Neural progenitor cell (in vitro differentiated cells): ENCODE measurements around the gene HSD17B4. TPM values are rescaled to one million over a fixed set of nuclear protein-coding genes. Genes with fewer than 3 reads are reported as not detected.
"Not testable (repeated sequence)": the region's sequence is repeated elsewhere in the genome, so short reads cannot be mapped to it uniquely, and the experiment has no call there.

Experiments
- DNase-seq: peaks from one replicate; pipeline ENCODE4 v3.0.0-alpha.2; 2016; ENCODE audit warnings: low spot score
- H2AFZ ChIP-seq: fragments of 200-600 bp; sonication (generic); replicated peaks from 2 replicates; pipeline ENCODE4 v1.6.1; 2016; ENCODE audit warnings: antibody characterized with exemption
- H3F3A ChIP-seq: fragments of 200-600 bp; sonication (generic); 2 replicates; pipeline ENCODE4 v1.6.1; 2016; ENCODE audit warnings: antibody characterized with exemption, low read depth
- H3K27ac ChIP-seq: fragments of 200-600 bp; sonication (generic); 2 replicates; pipeline ENCODE4 v1.5.1; 2016; ENCODE audit warnings: mild to moderate bottlenecking
- H3K27me3 ChIP-seq: fragments of 200-600 bp; sonication (generic); 2 replicates; pipeline ENCODE4 v1.6.1; 2016; ENCODE audit warnings: mild to moderate bottlenecking, moderate library complexity
- H3K36me3 ChIP-seq: fragments of 200-600 bp; sonication (generic); 2 replicates; pipeline ENCODE4 v1.5.1; 2016
- H3K4me1 ChIP-seq: fragments of 200-600 bp; sonication (generic); 2 replicates; pipeline ENCODE4 v1.6.1; 2016; ENCODE audit warnings: mixed run types
- H3K4me2 ChIP-seq: fragments of 200-600 bp; sonication (generic); 2 replicates; pipeline ENCODE4 v1.6.1; 2016
- H3K4me3 ChIP-seq: fragments of 200-600 bp; sonication (generic); 2 replicates; pipeline ENCODE4 v1.5.1; 2016
- H3K79me2 ChIP-seq: fragments of 200-600 bp; sonication (generic); 2 replicates; pipeline ENCODE4 v1.6.1; 2016; ENCODE audit warnings: low read depth
- H3K9ac ChIP-seq: fragments of 200-600 bp; sonication (generic); 2 replicates; pipeline ENCODE4 v1.6.1; 2016
- H3K9me3 ChIP-seq: fragments of 200-600 bp; sonication (generic); 2 replicates; pipeline ENCODE4 v1.5.1; 2016; ENCODE audit warnings: low read depth
- H4K20me1 ChIP-seq: fragments of 200-600 bp; sonication (generic); 2 replicates; pipeline ENCODE4 v1.6.1; 2016; ENCODE audit warnings: low read depth
- H3K27ac Mint-ChIP-seq: 3 replicates; pipeline ENCODE4 v1.8.0; 2021; ENCODE audit warnings: mixed read lengths
- H3K27me3 Mint-ChIP-seq: 2 replicates; pipeline ENCODE4 v1.8.0; 2022; ENCODE audit warnings: low read depth, mild to moderate bottlenecking, inconsistent platforms, moderate library complexity, mixed read lengths; ENCODE audit not compliant: insufficient read depth
- H3K36me3 Mint-ChIP-seq: 3 replicates; pipeline ENCODE4 v1.8.0; 2021; ENCODE audit warnings: mixed read lengths
- H3K4me1 Mint-ChIP-seq: 3 replicates; pipeline ENCODE4 v1.8.0; 2021; ENCODE audit warnings: mixed read lengths
- H3K4me3 Mint-ChIP-seq: 3 replicates; pipeline ENCODE4 v1.8.0; 2021; ENCODE audit warnings: mild to moderate bottlenecking, moderate library complexity, mixed read lengths
- H3K9me3 Mint-ChIP-seq: 3 replicates; pipeline ENCODE4 v1.8.0; 2020; ENCODE audit warnings: mixed read lengths
- EZH2 ChIP-seq: fragments of 200-600 bp; sonication (generic); IDR thresholded peaks from 2 replicates; pipeline ENCODE4 v1.6.1; 2017; ENCODE audit warnings: antibody characterized with exemption, mild to moderate bottlenecking, moderate library complexity
- EZH2phosphoT487 ChIP-seq: fragments of 200-600 bp; sonication (generic); IDR thresholded peaks from 2 replicates; pipeline ENCODE4 v1.6.1; 2017; ENCODE audit warnings: antibody characterized with exemption
- total RNA-seq: library from RNA; depleted of rRNA; stranded (reverse); fragments of >200 nt; gene quantifications from 2 replicates; pipeline ENCODE4 v1.2.3, GENCODE V29; 2015; ENCODE audit warnings: low replicate concordance
- TF ChIP-seq, protein P1 (sequence below): fragments of 200-600 bp; sonication (generic); IDR thresholded peaks from 2 replicates; pipeline ENCODE4 v1.5.1; 2017; ENCODE audit warnings: antibody characterized with exemption, mild to moderate bottlenecking

The HSD17B4 gene
- total RNA-seq, 1 donor from 2014 or later, result 306 TPM

DNA sequence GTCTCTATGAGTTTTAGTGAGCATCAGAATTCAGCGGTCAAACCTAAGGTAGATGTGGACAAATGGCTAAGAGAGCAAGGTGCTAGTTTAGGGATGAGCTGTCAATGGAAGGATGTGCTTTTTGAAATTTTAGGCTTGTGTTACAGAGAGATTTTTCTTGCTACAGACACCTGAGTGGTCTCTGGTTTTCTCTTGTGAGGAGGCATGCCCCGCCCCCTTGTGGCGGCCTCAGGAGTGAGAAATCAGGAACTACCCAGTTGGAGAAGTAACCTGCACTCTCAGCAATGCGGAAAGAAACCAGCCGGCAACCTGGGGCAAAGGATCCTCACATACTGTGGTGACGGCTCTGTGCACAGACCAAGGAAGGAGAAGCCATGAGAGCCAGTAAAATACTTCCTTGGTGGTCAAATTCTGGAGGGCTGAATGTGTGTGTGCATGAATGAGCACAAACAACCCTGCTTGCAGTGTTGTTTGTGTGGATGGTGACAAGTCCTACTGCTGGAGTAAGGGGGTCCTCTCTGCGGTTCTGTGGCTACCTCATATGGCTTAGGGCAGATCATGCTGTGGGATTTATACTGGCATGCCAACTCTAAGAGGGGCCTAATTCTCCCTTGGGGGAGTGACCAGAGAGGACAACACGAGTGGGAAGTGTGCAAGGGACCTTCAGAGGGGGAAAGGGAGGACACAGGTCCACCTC is 16.7 kb upstream of the HSD17B4 start:
- DNase-seq, result peak; percentile 68

GRCh38 chr5:119437785-119438586 is 14.3 kb upstream of the HSD17B4 start:
- not testable (repeated sequence) for H3K9me3 ChIP-seq, H3K4me1 ChIP-seq, H4K20me1 ChIP-seq, H3K36me3 Mint-ChIP-seq, H3K4me1 Mint-ChIP-seq, H3K27ac ChIP-seq, H3K9ac ChIP-seq, H3K4me3 Mint-ChIP-seq, H3F3A ChIP-seq, H2AFZ ChIP-seq, H3K27me3 ChIP-seq, H3K79me2 ChIP-seq, H3K9me3 Mint-ChIP-seq, H3K4me3 ChIP-seq, H3K36me3 ChIP-seq, H3K4me2 ChIP-seq, H3K27ac Mint-ChIP-seq, H3K27me3 Mint-ChIP-seq, DNase-seq

More for the DNA sequence above, 16.7 kb upstream of the HSD17B4 start:
- Mint-ChIP-seq H3K4me1 (peaks cover 4% of the 10 kb centered on the region), H3K27me3 (peaks cover 2% of the 10 kb centered on the region), H3K4me3 (no peak overlapping the region), H3K27ac (peak overlapping the region; percentile 12), H3K36me3 (no peaks in the 10 kb centered on the region), H3K9me3 (peaks cover 4% of the 10 kb centered on the region)
- no peaks in the 10 kb centered on the region for H3K79me2 ChIP-seq
- H3K9me3 ChIP-seq, result no peaks in the 10 kb centered on the region
- no peaks in the 10 kb centered on the region for H3K27me3 ChIP-seq
- H3K36me3 ChIP-seq, result no peaks in the 10 kb centered on the region
- H2AFZ ChIP-seq, result peak overlapping the region; percentile 84
- H3F3A ChIP-seq, result no peaks in the 10 kb centered on the region
- no peak overlapping the region for H3K4me2 ChIP-seq
- no peak overlapping the region for H3K9ac ChIP-seq
- no peak overlapping the region for H3K27ac ChIP-seq
- H3K4me1 ChIP-seq, result no peaks in the 10 kb centered on the region
- H4K20me1 ChIP-seq, result no peaks in the 10 kb centered on the region
- TF ChIP-seq, protein P1, sequence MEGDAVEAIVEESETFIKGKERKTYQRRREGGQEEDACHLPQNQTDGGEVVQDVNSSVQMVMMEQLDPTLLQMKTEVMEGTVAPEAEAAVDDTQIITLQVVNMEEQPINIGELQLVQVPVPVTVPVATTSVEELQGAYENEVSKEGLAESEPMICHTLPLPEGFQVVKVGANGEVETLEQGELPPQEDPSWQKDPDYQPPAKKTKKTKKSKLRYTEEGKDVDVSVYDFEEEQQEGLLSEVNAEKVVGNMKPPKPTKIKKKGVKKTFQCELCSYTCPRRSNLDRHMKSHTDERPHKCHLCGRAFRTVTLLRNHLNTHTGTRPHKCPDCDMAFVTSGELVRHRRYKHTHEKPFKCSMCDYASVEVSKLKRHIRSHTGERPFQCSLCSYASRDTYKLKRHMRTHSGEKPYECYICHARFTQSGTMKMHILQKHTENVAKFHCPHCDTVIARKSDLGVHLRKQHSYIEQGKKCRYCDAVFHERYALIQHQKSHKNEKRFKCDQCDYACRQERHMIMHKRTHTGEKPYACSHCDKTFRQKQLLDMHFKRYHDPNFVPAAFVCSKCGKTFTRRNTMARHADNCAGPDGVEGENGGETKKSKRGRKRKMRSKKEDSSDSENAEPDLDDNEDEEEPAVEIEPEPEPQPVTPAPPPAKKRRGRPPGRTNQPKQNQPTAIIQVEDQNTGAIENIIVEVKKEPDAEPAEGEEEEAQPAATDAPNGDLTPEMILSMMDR, result peak; percentile 71
- TF ChIP-seq EZH2phosphoT487, result no peak
- H3K4me3 ChIP-seq, result no peak overlapping the region

DNA sequence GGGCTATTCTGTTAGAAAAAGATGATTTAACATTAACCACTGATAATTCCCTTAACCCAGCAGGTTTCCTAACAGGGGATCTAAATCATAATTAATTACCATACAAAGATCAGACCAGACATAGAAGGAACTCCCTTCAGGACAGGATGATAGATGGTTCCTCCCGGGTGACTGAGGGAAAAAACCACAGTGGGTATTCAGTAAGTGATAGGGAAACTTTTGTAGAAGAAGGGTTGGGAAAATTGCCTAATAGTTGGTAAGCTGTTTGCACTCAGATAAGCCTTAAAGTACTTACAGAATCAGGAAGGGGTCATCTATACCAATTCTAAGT is 13.7 kb upstream of the HSD17B4 start:
- H3K27me3 Mint-ChIP-seq, H3K4me2 ChIP-seq, H2AFZ ChIP-seq, H3K9ac ChIP-seq, DNase-seq, H3K79me2 ChIP-seq, H3K27ac ChIP-seq, H3K9me3 Mint-ChIP-seq, H3K4me1 ChIP-seq, H3F3A ChIP-seq, H3K4me1 Mint-ChIP-seq, H3K9me3 ChIP-seq, H3K36me3 ChIP-seq, H3K27me3 ChIP-seq, H3K36me3 Mint-ChIP-seq, H3K27ac Mint-ChIP-seq, H4K20me1 ChIP-seq, H3K4me3 ChIP-seq, H3K4me3 Mint-ChIP-seq: not testable (repeated sequence)

GRCh38 chr5:119439140-119439631 is 13.1 kb upstream of the HSD17B4 start:
- no peaks in the 10 kb centered on the region for H3K9me3 ChIP-seq
- TF ChIP-seq, protein P1, result no peak
- TF ChIP-seq EZH2phosphoT487 (no peak), EZH2 (no peak)
- H3K9ac ChIP-seq, result no peak overlapping the region
- no peaks in the 10 kb centered on the region for H3K27me3 ChIP-seq
- H3K4me3 ChIP-seq, result no peak overlapping the region
- no peaks in the 10 kb centered on the region for H4K20me1 ChIP-seq
- no peak overlapping the region for H3K27ac ChIP-seq
- no peak overlapping the region for H2AFZ ChIP-seq
- no peaks in the 10 kb centered on the region for H3K36me3 ChIP-seq
- no peaks in the 10 kb centered on the region for H3K79me2 ChIP-seq
- no peak overlapping the region for H3K4me3 Mint-ChIP-seq
- H3K27me3 Mint-ChIP-seq, result no peaks in the 10 kb centered on the region
- peaks cover 4% of the 10 kb centered on the region for H3K4me1 Mint-ChIP-seq
- no peak for DNase-seq
- no peak overlapping the region for H3K27ac Mint-ChIP-seq
- H3K36me3 Mint-ChIP-seq, result no peaks in the 10 kb centered on the region
- H3K4me1 ChIP-seq, result no peaks in the 10 kb centered on the region
- no peak overlapping the region for H3K4me2 ChIP-seq
- H3F3A ChIP-seq, result no peaks in the 10 kb centered on the region
- peaks cover 8% of the 10 kb centered on the region for H3K9me3 Mint-ChIP-seq

- H3K36me3 ChIP-seq, H3K36me3 Mint-ChIP-seq, H3K4me1 ChIP-seq, H3K4me3 ChIP-seq, H3K27me3 Mint-ChIP-seq, DNase-seq, H3K4me1 Mint-ChIP-seq, H3F3A ChIP-seq, H3K27me3 ChIP-seq, H3K9me3 ChIP-seq, H3K27ac ChIP-seq, H3K4me2 ChIP-seq, H4K20me1 ChIP-seq, H3K4me3 Mint-ChIP-seq, H3K79me2 ChIP-seq, H3K9ac ChIP-seq, H3K27ac Mint-ChIP-seq, H2AFZ ChIP-seq: not testable (repeated sequence)
- H3K9me3 Mint-ChIP-seq, result peaks cover 11% of the 10 kb centered on the region
Measured at GRCh38 chr5:119439632-119440031, 12.7 kb upstream of the HSD17B4 start.

DNA sequence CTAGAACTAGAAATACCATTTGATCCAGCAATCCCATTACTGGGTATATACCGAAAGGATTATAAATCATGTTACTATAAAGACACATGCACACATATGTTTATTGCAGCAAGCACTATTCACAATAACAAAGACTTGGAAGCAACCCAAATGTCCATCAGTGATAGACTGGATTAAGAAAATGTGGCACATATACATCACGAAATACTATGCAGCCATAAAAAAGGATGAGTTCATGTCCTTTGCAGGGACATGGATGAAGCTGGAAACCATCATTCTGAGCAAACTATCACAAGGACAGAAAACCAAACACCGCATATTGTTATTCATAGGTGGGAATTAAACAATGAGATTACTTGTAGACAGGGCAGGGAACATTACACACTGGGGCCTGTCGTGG is 7.7 kb upstream of the HSD17B4 start:
- not testable (repeated sequence) for H3K4me1 Mint-ChIP-seq
- H3K9me3 Mint-ChIP-seq, result peaks cover 14% of the 10 kb centered on the region

More for the DNA sequence above, 7.7 kb upstream of the HSD17B4 start:
- not testable (repeated sequence) for H3K4me3 Mint-ChIP-seq, H2AFZ ChIP-seq, H3K27ac Mint-ChIP-seq, H3K4me2 ChIP-seq, H3K79me2 ChIP-seq, DNase-seq, H3K9ac ChIP-seq, H3K27ac ChIP-seq, H3K4me1 ChIP-seq, H3K36me3 Mint-ChIP-seq, H3K9me3 ChIP-seq, H3K27me3 ChIP-seq, H3F3A ChIP-seq, H3K27me3 Mint-ChIP-seq, H3K36me3 ChIP-seq, H4K20me1 ChIP-seq, H3K4me3 ChIP-seq
